Nephron progenitor cell (in vitro differentiated cells): ENCODE data around the gene DHRSX.

Source experiments
- DNase-seq: peaks from one replicate; pipeline ENCODE4 v3.0.0; 2021
- H3K27ac Mint-ChIP-seq: 2 replicates; pipeline ENCODE4 v1.8.0; 2021; ENCODE audit warnings: mild to moderate bottlenecking, moderate library complexity, mixed read lengths
- H3K27me3 Mint-ChIP-seq: 2 replicates; pipeline ENCODE4 v1.8.0; 2021; ENCODE audit warnings: mild to moderate bottlenecking, low read depth, mixed read lengths; ENCODE audit not compliant: poor library complexity
- H3K36me3 Mint-ChIP-seq: 2 replicates; pipeline ENCODE4 v1.8.0; 2021; ENCODE audit warnings: low read depth, mixed read lengths
- H3K4me1 Mint-ChIP-seq: 2 replicates; pipeline ENCODE4 v1.8.0; 2021; ENCODE audit warnings: mixed read lengths
- H3K4me3 Mint-ChIP-seq: 2 replicates; pipeline ENCODE4 v1.8.0; 2021; ENCODE audit warnings: mild to moderate bottlenecking, moderate library complexity, mixed read lengths
- H3K9me3 Mint-ChIP-seq: 2 replicates; pipeline ENCODE4 v1.8.0; 2021; ENCODE audit warnings: mild to moderate bottlenecking, moderate library complexity, mixed read lengths
- TF ChIP-seq, protein P1 (sequence below): fragments of 200-600 bp; sonication (generic); IDR thresholded peaks from 2 replicates; pipeline ENCODE4 v1.5.0; 2021; ENCODE audit warnings: antibody characterized with exemption

DHRSX gene

DNA sequence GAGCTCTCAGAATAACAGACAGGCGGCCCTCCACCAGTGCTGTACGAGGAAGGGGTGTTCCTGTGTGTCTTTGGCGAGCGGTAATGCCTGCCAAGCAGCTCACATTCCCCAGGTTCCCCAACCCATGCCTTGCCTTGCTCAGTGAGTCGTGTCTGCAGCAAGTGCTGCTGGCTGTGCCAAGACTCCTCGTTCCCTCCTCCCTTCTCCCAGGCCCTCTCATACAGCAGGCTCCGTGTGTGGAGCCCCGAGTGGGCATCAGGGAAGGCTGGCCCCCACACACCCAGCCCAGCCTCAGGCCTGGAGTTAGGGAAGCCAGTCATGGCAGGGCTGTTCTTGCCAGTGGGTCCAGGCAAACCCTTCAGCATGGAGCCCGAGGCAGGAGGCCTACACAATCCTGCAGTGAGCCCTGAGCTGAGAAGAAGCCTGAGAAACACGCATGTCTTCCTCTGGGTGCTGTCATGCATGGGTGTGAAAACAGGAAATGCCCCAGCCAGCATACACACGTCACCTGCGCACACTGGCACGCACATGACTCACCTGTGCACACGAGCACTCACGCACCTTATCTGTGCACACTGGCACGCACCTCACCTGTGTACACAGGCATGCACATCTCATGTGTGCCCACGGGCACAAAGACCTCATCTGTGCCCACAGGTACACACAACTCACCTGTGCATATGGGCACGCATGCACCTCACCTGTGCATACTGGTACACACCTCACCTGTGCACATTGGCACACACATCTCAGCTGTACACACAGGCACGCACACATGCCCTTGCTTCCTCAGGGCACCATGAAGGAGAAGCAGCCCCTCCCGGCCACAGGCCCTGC lies 238.7 kb downstream of the DHRSX start:
- H3K27ac Mint-ChIP-seq = no peak overlapping the region
- H3K27me3 Mint-ChIP-seq = peaks cover 2% of the 10 kb centered on the region
- no peaks in the 10 kb centered on the region for H3K9me3 Mint-ChIP-seq
- no peak for DNase-seq
- no peak overlapping the region for H3K4me3 Mint-ChIP-seq
- H3K4me1 Mint-ChIP-seq = peaks cover 15% of the 10 kb centered on the region
- H3K36me3 Mint-ChIP-seq = peaks cover 27% of the 10 kb centered on the region
- TF ChIP-seq, protein P1, sequence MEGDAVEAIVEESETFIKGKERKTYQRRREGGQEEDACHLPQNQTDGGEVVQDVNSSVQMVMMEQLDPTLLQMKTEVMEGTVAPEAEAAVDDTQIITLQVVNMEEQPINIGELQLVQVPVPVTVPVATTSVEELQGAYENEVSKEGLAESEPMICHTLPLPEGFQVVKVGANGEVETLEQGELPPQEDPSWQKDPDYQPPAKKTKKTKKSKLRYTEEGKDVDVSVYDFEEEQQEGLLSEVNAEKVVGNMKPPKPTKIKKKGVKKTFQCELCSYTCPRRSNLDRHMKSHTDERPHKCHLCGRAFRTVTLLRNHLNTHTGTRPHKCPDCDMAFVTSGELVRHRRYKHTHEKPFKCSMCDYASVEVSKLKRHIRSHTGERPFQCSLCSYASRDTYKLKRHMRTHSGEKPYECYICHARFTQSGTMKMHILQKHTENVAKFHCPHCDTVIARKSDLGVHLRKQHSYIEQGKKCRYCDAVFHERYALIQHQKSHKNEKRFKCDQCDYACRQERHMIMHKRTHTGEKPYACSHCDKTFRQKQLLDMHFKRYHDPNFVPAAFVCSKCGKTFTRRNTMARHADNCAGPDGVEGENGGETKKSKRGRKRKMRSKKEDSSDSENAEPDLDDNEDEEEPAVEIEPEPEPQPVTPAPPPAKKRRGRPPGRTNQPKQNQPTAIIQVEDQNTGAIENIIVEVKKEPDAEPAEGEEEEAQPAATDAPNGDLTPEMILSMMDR = no peak

DNA sequence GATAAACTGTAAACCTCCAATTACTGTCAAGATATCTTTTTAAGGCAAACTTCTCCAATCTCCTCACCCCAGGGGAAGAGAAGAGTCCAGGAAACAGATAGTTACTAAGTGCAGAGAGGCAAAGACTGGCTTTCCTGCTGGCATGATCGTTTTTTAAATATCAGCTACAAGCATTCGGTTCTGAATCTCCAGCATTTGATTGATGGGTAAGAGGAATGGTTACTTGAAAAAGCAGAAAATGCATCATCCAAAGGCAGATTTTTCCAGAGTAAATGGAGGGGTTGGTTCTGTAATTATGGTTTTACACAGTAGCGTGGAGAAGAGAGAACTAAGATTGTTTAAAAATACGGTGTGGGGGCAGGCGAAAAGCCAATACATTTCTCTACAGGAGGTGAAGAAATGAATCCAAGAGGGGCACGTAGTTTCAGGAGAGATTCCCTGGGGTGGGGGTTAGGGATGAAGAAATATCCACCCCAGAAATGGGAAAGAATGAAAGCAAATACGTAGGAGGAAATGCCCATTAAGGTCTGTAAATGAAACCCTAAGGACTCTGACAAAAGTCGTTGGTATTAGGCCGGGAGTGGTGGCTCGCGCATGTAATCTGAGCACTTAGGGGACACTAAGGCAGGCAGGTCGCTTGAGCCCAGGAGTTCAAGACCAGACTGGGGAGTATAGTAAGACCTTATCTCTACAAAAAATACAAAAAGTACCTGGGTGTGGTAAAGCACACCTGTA lies 248.3 kb downstream of the DHRSX start:
- Mint-ChIP-seq H3K4me3 (no peak overlapping the region), H3K36me3 (peaks cover 43% of the 10 kb centered on the region), H3K27ac (no peak overlapping the region), H3K27me3 (peaks cover 6% of the 10 kb centered on the region), H3K4me1 (peaks cover 9% of the 10 kb centered on the region), H3K9me3 (peaks cover 25% of the 10 kb centered on the region)
- no peak for DNase-seq
- TF ChIP-seq, protein P1 = no peak

DNA sequence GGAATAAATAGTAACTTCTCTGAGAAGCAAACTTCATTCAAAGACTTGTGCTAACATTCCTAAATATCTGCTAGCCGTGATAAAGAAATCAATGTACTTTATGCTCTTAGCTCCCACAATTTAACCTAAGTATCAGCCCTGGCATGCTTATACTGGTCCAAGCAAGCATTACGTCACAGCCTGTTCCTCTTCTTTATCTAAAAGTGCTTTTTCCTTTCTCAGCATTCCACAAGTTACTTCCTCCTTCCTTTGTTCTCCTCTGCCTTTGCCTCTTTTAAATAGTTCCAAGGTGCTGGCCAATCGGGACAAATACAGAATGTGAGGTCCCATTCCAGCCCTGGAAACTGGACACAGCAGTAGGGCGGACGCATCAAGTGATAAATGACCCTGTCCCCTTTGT lies 249.6 kb downstream of the DHRSX start:
- Mint-ChIP-seq H3K4me3 (no peak overlapping the region), H3K27me3 (peaks cover 3% of the 10 kb centered on the region), H3K27ac (peak overlapping the region; percentile 68), H3K36me3 (peaks cover 48% of the 10 kb centered on the region), H3K4me1 (peaks cover 9% of the 10 kb centered on the region), H3K9me3 (peaks cover 25% of the 10 kb centered on the region)
- DNase-seq = no peak
- TF ChIP-seq, protein P1 = no peak

GRCh38 chrX:2243913-2244460 lies 256.8 kb downstream of the DHRSX start:
- H3K27me3 Mint-ChIP-seq = peaks cover 3% of the 10 kb centered on the region
- TF ChIP-seq, protein P1 = no peak
- DNase-seq = no peak
- H3K4me1 Mint-ChIP-seq = peaks cover 4% of the 10 kb centered on the region
- no peak overlapping the region for H3K4me3 Mint-ChIP-seq
- H3K36me3 Mint-ChIP-seq = peaks cover 55% of the 10 kb centered on the region
- peak overlapping the region; percentile 64 for H3K27ac Mint-ChIP-seq
- peaks cover 18% of the 10 kb centered on the region for H3K9me3 Mint-ChIP-seq

GRCh38 chrX:2242980-2243379 lies 257.8 kb downstream of the DHRSX start:
- DNase-seq = no peak
- Mint-ChIP-seq H3K9me3 (peaks cover 12% of the 10 kb centered on the region), H3K27me3 (peaks cover 3% of the 10 kb centered on the region), H3K36me3 (peaks cover 54% of the 10 kb centered on the region), H3K4me1 (peaks cover 4% of the 10 kb centered on the region), H3K4me3 (no peak overlapping the region), H3K27ac (no peak overlapping the region)
- TF ChIP-seq, protein P1 = no peak
